ENCODE data around the gene ZBTB25.
A peak's percentile ranks its signal among the peaks of the same experiment; 100 is the strongest.

The ZBTB25 gene

DNA sequence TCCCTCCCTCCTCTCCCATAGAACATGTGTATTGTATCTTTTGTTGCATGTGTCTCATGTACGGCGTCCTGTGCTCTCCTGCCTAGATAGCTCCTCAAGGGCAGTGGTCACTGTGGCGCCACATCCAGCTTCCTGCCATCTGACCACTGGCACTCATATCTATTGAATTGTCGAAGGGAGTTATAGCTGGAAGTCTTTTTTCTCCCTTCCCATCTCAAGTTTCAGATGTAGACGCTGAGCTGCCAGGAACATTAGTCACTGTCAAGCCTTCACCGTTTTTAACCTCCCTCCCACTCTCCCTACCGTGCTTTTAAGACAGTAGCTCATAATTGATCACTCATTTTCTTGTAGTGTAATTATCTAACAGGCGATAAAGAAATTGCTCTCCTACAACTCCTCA lies 82.5 kb downstream of the ZBTB25 start:
- H3K4me3 ChIP-seq, result no peak overlapping the region
- no peak overlapping the region for H3K4me2 ChIP-seq
- H3K36me3 ChIP-seq, result peaks cover 67 to 100% (median 99%) of the 10 kb centered on the region in 11 experiments
- H3K27me3 ChIP-seq, result no peaks in the 10 kb centered on the region
- peaks cover 0 to 19% (median 0%) of the 10 kb centered on the region in 10 experiments; a peak in 4 of 20 replicates for H3K4me1 ChIP-seq
- H3K27ac ChIP-seq, result no peak overlapping the region
- no peak overlapping the region for H3K9ac ChIP-seq
- TF ChIP-seq Cebpa-rat (IDR thresholded peaks at IDR 0.05), result no peak
- H3K9me3 ChIP-seq (replicated peaks in 1 of 11), result no peaks in the 10 kb centered on the region
- H4K20me1 ChIP-seq, result peaks cover 0 to 4% (median 0%) of the 10 kb centered on the region in 11 experiments; a peak in 3 of 22 replicates

DNA sequence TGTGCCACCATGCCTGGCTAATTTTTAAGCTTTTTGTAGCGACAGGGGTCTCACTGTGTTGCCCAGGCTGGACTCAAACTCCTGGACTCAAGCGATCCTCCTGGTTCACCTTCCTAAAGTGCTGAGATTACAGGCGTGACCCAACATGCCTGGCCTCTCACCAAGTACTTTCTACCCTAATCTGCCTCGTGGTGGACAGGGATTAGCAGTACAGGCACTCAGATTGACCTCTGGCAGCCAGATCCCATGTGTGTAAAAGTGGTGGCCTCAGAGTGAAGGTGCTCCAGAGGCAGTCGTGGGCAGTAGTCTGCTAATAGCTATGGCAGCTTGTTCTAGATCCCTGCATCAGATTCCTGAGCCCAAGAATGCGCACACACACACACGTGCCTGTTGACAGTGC lies 84.6 kb downstream of the ZBTB25 start:
- Histone ChIP-seq H3K36me3 (peaks cover 65 to 100% (median 98%) of the 10 kb centered on the region in 11 experiments), H4K20me1 (peaks cover 0 to 6% (median 0%) of the 10 kb centered on the region in 11 experiments; a peak in 3 of 22 replicates), H3K4me3 (no peak overlapping the region), H3K9me3 (replicated peaks in 1 of 11) (no peaks in the 10 kb centered on the region), H3K9ac (no peak overlapping the region), H3K27me3 (no peaks in the 10 kb centered on the region), H3K27ac (no peak overlapping the region), H3K4me2 (no peak overlapping the region), H3K4me1 (peaks cover 0 to 19% (median 0%) of the 10 kb centered on the region in 10 experiments; a peak in 4 of 20 replicates)
- no peak for TF ChIP-seq Cebpa-rat (IDR thresholded peaks at IDR 0.05)

DNA sequence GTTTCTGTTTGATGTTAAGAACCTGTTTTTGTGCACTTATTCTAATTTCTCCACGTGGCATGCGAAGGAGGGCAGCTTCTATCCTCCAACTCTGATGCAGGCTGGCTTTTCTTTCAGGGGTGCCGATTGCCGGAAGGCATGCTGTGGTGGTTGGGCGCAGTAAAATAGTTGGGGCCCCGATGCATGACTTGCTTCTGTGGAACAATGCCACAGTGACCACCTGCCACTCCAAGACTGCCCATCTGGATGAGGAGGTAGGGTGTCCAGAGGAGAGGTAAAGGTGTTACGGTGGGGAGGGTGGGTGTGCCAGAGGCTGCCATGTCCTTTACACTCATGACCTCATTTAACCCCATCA lies 85.9 kb downstream of the ZBTB25 start:
- no peak overlapping the region for H3K4me3 ChIP-seq
- no peaks in the 10 kb centered on the region for H3K27me3 ChIP-seq
- TF ChIP-seq Cebpa-rat (IDR thresholded peaks at IDR 0.05), result no peak
- peaks cover 0 to 19% (median 0%) of the 10 kb centered on the region in 10 experiments; a peak in 4 of 20 replicates for H3K4me1 ChIP-seq
- H3K4me2 ChIP-seq, result peak overlapping the region in 2 of 11 experiments; percentile 8 to 26; a peak in 2 of 22 replicates
- H3K9me3 ChIP-seq (replicated peaks in 1 of 11), result no peaks in the 10 kb centered on the region
- H4K20me1 ChIP-seq, result peaks cover 0 to 6% (median 0%) of the 10 kb centered on the region in 11 experiments; a peak in 3 of 22 replicates
- H3K9ac ChIP-seq, result no peak overlapping the region
- H3K36me3 ChIP-seq, result peaks cover 67 to 100% (median 98%) of the 10 kb centered on the region in 11 experiments
- H3K27ac ChIP-seq, result no peak overlapping the region

DNA sequence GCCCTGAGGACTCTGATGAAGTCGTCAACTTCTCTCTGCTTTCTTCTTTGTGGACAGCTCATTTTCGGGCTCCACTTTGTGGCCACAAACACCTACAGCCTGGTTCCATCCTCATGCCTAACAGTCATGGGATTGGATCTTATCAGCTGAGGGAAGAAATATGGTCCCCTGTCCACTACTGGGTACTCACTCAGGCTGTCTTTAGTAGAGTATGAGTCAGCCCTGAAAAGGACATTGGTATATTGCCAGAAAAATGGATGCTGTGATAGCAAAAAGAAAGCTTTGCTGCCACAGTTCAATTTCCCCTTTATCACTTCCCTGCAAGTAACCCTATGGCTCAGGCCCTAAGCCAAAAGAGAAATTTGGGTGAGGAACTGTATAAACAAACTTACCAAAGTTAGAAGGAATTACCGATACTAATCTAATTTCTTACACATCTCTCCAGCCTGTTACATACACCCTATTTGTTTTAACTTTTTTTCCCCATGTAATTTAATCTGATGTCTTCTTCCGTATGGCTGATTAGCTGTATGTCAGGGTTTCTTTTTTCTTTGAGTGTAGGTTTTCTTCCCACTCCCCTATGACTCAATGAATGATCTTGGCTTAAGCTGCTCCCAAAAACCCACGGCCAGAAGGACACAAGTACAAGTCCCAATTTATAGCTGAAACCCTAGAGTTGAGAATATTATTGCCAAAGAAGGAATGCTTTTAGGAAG lies 86.4 kb downstream of the ZBTB25 start:
- no peak overlapping the region for H3K9ac ChIP-seq
- H3K36me3 ChIP-seq, result peaks cover 71 to 100% (median 97%) of the 10 kb centered on the region in 11 experiments
- H3K4me2 ChIP-seq, result peak overlapping the region in 2 of 11 experiments; percentile 8 to 26; a peak in 4 of 22 replicates
- no peaks in the 10 kb centered on the region for H3K9me3 ChIP-seq (replicated peaks in 1 of 11)
- H3K27ac ChIP-seq, result no peak overlapping the region
- no peak overlapping the region for H3K4me3 ChIP-seq
- peaks cover 0 to 6% (median 0%) of the 10 kb centered on the region in 11 experiments; a peak in 2 of 22 replicates for H4K20me1 ChIP-seq
- no peak for TF ChIP-seq Cebpa-rat (IDR thresholded peaks at IDR 0.05)
- peaks cover 0 to 19% (median 0%) of the 10 kb centered on the region in 10 experiments; a peak in 4 of 20 replicates for H3K4me1 ChIP-seq
- no peaks in the 10 kb centered on the region for H3K27me3 ChIP-seq

DNA sequence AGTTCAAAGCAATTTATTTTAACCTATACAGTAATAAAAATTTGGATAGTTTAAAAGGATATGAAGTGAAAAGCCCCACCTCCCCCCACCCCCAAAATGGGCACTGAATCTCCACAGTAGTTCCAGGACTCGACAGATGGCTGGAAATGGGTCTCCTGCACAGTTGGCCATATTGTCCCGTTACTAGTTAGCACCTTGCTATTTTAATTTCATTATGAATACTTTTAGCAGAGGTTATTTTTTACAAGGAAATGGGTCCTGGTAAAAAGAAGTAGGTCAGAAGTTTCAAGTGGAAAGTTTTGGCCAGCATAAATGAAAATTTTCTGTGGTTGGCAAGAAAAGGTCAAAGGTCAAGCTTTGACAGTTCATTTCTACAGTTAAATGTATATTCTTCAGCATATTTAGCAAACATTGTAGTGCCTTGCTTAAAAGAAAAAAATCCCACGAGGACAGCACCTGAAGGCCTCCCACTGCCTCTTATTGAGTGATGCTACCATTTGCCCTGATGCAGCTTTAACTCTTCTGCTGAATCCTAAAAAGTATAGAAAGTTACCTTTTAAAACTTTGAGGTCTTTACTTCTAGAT lies 87.2 kb downstream of the ZBTB25 start:
- Histone ChIP-seq H3K4me1 (peaks cover 0 to 19% (median 0%) of the 10 kb centered on the region in 10 experiments; a peak in 4 of 20 replicates), H4K20me1 (peaks cover 0 to 6% (median 0%) of the 10 kb centered on the region in 11 experiments; a peak in 2 of 22 replicates), H3K4me3 (no peak overlapping the region), H3K4me2 (0 out of 22 replicates have a peak overlapping the region, but pooled peaks of 2 of the 11 experiments have one; percentile 4 to 18), H3K9ac (no peak overlapping the region), H3K27me3 (no peaks in the 10 kb centered on the region), H3K27ac (no peak overlapping the region), H3K36me3 (peaks cover 79 to 100% (median 98%) of the 10 kb centered on the region in 11 experiments), H3K9me3 (replicated peaks in 1 of 11) (no peaks in the 10 kb centered on the region)
- TF ChIP-seq Cebpa-rat (IDR thresholded peaks at IDR 0.05), result no peak

DNA sequence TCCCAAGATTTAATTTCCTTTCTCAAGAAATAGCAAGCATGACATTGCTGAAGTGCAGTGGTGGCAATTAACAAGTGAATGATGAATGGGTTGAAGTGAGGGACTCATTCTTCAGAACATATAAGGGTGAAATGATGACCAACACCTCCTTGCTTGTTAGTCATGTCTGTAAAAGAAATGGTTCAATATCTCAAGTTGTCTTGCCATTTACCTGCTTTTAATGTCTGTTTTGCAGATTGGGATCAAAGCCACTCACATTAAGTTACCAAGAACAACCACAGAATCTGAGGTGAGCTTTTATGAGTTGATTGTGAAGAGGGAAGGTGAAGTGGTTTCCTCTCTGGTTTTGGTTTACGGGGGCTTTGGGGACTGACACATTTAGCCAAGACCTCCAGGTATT lies 91.4 kb downstream of the ZBTB25 start:
- peaks cover 59 to 100% (median 88%) of the 10 kb centered on the region in 11 experiments for H3K36me3 ChIP-seq
- no peak overlapping the region for H3K27ac ChIP-seq

DNA sequence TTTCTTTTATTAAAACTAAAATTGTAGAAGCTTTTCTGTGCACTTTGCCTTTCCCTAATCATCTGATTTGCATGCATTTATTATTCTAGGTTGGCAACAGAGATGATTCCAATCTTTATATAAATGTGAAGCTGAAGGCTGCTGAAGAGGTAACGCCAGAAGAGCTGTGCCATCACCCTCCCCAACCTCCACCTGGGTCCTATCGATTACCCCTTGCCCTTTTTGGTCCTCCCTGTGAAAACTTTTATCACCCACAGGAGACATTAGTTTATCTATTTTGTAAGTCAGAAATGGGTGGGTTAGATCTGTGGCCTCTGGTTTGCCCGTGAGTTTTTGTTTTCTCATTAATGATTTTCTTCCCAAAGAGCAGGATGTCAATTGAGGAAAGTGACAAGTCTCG lies 92.6 kb downstream of the ZBTB25 start:
- Histone ChIP-seq H3K27ac (no peak overlapping the region), H3K36me3 (peaks cover 50 to 100% (median 86%) of the 10 kb centered on the region in 11 experiments)
- TF ChIP-seq Cebpa-rat (IDR thresholded peaks at IDR 0.05), result no peak

More for the DNA sequence above, 91.4 kb downstream of the ZBTB25 start:
- no peak overlapping the region for H3K9ac ChIP-seq
- H3K9me3 ChIP-seq (replicated peaks in 1 of 11), result no peaks in the 10 kb centered on the region
- H3K4me3 ChIP-seq, result no peak overlapping the region
- peaks cover 0 to 40% (median 21%) of the 10 kb centered on the region in 11 experiments; a peak in 12 of 22 replicates for H4K20me1 ChIP-seq
- no peak for TF ChIP-seq Cebpa-rat (IDR thresholded peaks at IDR 0.05)
- H3K27me3 ChIP-seq, result no peaks in the 10 kb centered on the region
- peaks cover 0 to 11% (median 0%) of the 10 kb centered on the region in 10 experiments; a peak in 4 of 20 replicates for H3K4me1 ChIP-seq
- no peak overlapping the region for H3K4me2 ChIP-seq

DNA sequence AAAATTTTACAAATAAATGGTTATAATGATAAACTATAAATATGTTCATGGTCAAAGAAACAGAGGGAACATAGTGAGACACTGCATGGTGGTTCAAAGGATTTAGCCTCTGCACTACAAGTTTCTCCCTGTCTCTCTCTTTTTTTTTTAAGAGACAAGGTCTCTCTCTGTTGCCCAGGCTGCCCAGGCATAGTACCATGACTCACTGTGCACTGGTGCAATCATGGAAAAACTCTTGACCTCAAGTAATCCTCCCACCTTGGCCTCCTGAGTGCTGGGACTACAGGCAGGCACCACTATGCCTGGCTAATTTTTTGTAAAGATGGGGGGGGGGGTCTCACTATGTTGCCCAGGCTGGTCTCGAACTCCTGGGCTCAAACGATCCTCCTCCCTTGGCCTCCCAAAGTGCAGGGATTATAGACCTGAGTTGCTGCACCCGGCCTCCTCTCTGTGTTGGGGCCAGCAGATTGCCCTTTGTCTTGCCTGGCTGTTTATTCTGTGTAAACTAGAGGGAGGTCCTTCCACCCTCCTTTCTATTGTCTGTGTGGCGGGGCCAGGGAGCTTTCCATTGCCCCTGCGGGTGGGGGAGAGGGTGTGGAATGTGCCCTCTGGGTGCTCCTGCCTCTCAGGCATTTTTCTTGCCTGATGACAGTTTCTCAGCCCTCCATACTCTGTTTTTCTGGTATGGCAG lies 93.4 kb downstream of the ZBTB25 start:
- Histone ChIP-seq H3K36me3 (peaks cover 46 to 100% (median 84%) of the 10 kb centered on the region in 11 experiments), H3K4me3 (no peak overlapping the region), H3K9me3 (replicated peaks in 1 of 11) (no peaks in the 10 kb centered on the region), H3K4me2 (no peak overlapping the region), H3K27me3 (no peaks in the 10 kb centered on the region), H3K27ac (no peak overlapping the region), H3K4me1 (no peaks in the 10 kb centered on the region), H3K9ac (no peak overlapping the region), H4K20me1 (peaks cover 0 to 51% (median 25%) of the 10 kb centered on the region in 11 experiments; a peak in 13 of 22 replicates)
- no peak for TF ChIP-seq Cebpa-rat (IDR thresholded peaks at IDR 0.05)

More for the DNA sequence above, 92.6 kb downstream of the ZBTB25 start:
- Histone ChIP-seq H3K27me3 (no peaks in the 10 kb centered on the region), H3K4me1 (no peaks in the 10 kb centered on the region), H3K4me3 (no peak overlapping the region), H3K9me3 (replicated peaks in 1 of 11) (no peaks in the 10 kb centered on the region), H4K20me1 (peaks cover 0 to 52% (median 21%) of the 10 kb centered on the region in 11 experiments; a peak in 13 of 22 replicates), H3K4me2 (no peak overlapping the region), H3K9ac (no peak overlapping the region)
